GM18870 (cell line): ENCODE results near the gene PPP2R2D.
"Not testable (repeated sequence)": the region's sequence is repeated elsewhere in the genome, so short reads cannot be mapped to it uniquely, and the experiment has no call there.

Experiments used
- ATAC-seq: cut with Tn5 transposase; IDR thresholded peaks from one replicate; pipeline ENCODE4 v1.9.1; 2021; ENCODE audit warnings: moderate library complexity; ENCODE audit not compliant: unreplicated experiment

PPP2R2D gene

DNA sequence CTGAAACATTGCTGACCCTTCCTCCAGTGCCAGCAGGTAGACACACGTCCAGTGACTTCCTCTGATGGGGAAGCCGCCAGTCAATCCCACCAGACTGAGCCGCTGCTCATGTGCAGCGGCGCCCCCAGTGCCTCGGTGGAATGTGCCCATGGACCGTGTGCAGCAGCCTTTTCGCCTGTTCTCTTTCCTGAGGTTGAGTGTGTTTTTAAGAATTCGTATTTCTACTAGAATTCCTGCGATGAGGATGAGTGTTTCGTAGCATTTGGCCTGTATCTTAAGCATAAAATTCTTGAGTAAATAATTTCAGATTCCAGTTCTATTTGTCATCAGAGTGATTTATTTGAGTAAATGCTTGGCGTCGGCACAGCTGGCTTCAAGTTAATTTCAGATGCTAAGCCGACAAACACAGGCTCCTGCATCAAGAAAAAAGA is 45.5 kb downstream of the PPP2R2D start:
- ATAC-seq: no peak

DNA sequence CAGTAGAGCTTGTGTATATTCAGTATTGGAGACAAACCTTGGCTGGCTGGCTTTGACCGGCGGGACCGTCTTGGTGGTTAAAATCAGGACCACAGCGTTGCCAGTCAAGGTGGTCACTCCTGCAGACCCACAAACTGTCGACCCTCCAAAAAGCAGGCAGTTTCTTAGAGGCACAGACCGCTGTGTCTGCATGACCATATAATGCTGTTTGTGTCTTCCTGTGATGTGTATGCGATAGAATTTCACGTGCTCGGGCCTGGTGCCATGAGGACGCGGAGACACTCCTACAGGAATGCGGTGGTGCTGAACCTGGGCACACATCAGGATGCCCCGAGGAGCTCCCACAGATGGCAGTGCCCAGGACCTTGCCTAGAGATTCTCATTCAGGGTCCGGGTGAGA is 46.1 kb downstream of the PPP2R2D start:
- ATAC-seq: no peak

DNA sequence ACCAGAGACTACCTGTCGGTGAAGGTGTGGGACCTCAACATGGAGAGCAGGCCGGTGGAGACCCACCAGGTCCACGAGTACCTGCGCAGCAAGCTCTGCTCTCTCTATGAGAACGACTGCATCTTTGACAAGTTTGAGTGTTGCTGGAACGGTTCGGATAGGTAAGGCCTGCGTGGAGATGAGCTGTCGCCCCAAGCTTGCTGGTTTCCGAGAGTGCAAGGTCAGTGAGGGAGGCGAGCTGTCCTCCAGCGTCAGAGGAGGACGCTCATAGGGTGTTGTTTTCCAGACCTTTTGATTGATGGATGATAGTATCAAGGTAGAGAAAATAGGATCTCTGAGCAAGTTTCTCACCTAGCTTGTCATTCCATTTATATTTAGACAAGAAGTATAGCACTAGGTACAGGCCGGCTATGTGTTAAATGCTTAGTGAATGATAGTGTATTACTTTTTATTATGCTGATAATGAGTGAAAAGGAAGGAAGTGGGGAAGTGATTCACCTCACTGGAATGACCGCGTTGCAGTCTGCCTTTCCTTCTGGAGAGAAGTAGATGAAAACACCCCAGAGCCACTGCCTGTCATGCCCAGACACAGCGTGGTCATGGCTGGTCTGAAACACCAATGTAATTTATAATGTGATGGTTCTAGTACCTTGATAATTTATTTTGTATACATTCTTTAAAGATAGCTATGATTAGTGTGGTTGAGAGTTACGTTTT is 47.0 kb downstream of the PPP2R2D start:
- ATAC-seq: no peak

DNA sequence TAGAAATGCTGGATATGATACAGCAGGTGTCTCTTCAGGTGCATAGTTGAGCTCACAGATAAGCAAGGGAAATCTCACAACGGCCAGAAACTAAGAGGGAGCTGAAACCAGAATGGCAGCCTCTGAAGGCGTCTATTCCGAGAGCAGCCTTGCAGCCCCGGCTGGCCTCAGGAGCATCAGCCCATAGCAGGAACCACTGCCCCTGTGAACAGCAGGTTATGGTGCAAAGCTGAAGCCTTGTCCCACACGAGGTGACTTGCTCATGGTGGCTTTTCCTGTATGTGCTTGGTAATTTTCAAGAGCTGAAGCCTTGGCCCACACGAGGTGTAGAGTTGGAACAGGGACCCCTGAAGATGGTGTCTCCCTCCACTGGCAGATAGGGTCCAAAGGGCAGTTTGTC is 47.7 kb downstream of the PPP2R2D start:
- ATAC-seq: no peak

DNA sequence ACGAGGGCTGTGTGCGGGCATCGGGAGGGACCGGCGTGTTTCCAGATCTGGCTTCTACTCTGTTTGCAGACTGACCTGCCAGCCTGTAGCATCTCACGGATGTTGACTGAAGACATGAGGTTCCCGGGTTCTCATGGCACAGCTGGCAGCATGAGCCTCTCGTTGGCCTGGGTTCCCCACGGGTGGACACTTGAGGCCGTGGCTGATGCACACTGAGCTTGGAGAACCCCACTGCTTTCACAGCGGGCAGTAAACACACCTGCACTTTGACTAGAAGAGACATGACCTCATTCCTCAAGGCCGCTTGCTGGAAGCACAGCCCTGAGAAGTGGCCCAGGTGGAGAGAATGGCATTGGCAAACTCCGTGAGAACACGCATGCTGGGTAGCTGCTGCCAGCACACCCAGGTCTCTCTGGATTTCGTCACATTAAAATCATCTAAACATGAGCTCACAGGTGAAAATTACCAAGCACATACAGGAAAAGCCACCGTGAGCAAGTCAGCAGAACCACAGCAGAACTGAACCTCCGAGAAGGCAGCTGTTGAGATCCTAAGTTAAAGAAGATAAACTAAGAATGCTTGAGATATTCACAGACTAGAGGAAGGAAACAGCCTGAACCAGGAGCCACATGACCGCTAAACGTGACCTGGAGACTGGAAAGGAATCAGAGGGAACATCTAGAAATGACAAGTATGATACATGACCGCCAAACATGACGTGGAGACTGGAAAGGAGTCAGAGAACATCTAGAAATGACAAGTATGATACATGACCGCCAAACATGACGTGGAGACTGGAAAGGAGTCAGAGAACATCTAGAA is 48.4 kb downstream of the PPP2R2D start:
- ATAC-seq: no peak

DNA sequence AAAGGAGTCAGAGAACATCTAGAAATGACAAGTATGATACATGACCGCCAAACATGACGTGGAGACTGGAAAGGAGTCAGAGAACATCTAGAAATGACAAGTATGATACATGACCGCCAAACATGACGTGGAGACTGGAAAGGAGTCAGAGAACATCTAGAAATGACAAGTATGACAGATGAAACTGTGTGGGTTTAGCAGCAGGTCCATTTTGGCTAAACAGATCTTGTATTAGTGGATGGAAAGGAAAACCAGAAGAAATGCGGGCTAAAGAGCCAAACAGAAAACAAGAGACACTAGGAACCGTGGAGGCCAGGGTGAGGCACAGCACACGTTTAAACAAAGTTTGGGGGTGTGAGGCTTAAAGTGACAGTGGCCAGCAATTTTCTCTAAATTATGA is 49.1 kb downstream of the PPP2R2D start:
- ATAC-seq: not testable (repeated sequence)

DNA sequence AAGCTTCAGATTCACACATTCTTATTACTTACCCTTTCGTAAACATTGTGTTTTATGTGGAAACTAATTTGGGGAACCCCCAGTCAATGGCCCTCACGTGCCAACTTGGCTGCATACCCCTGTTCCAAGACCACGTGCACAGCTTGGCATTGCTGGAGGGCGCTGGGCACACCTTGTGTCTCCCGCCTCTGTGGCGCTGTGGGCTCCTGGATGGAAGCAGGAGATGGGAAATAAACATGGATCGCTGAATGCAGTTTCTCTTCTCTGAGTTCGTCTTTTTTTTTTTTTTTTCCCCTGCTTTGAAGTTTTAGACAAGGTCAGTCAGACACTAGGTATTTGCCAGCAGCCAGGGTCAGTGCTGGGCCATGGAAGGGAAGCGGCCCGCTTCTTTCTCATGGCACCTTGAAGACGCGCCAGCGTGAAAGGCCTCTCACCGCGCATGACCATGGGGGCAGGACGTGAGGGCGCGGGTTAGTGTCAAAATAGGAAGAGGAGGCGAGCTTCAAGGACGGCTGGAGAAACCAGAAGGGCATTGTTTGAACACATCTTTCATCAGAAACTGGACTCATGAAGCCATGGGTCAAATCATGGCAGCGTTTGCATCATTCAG is 53.7 kb downstream of the PPP2R2D start:
- no peak for ATAC-seq

DNA sequence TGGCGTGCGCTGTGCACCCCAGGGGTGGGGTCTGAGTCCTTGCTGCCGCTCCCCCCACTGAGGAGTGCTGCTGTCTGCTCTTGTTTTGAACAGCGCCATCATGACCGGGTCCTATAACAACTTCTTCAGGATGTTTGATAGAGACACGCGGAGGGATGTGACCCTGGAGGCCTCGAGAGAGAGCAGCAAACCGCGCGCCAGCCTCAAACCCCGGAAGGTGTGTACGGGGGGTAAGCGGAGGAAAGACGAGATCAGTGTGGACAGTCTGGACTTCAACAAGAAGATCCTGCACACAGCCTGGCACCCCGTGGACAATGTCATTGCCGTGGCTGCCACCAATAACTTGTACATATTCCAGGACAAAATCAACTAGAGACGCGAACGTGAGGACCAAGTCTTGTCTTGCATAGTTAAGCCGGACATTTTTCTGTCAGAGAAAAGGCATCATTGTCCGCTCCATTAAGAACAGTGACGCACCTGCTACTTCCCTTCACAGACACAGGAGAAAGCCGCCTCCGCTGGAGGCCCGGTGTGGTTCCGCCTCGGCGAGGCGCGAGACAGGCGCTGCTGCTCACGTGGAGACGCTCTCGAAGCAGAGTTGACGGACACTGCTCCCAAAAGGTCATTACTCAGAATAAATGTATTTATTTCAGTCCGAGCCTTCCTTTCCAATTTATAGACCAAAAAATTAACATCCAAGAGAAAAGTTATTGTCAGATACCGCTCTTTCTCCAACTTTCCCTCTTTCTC is 55.0 kb downstream of the PPP2R2D start:
- ATAC-seq: no peak

DNA sequence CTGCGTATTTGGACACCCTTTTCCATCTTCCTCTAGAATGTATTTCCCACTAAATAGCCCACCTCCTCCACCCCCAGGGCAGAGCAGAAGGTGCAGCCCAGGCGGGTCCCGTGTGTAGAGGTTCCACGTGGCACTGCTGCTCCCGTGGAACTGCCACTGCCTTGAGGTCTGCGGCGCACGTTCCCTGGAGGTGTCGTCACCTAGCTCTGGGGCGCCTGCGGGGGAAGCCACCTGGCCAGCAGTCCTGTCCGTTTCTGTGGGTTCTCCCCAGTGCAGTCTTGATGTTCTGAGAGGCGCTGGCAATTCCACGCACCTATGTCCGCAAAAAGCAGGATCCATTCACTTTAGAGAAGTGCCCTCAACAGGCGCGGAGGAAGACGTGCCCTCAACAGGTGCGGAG is 59.0 kb downstream of the PPP2R2D start:
- ATAC-seq: no peak

DNA sequence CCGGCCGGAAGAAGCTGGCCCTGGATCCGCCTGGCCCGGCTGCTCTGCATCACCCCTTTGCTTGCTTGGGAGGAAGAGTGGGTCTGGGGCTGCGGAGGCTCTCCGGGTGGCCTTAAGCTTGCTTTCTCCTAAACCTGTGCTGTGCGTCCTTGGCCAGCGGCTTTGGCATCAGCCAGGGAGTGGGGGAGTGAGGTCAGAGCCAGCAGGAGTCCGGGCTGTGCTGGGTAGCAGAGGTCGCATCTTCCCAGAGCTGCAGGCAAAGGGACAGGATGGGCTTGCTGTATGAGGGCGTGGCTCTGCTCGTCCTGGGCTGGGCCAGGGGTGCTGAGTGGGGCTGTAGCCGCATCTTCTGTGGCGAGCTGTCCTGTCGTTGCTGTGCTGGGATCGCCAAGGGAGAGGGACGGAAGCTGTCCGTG is 59.8 kb downstream of the PPP2R2D start:
- no peak for ATAC-seq

DNA sequence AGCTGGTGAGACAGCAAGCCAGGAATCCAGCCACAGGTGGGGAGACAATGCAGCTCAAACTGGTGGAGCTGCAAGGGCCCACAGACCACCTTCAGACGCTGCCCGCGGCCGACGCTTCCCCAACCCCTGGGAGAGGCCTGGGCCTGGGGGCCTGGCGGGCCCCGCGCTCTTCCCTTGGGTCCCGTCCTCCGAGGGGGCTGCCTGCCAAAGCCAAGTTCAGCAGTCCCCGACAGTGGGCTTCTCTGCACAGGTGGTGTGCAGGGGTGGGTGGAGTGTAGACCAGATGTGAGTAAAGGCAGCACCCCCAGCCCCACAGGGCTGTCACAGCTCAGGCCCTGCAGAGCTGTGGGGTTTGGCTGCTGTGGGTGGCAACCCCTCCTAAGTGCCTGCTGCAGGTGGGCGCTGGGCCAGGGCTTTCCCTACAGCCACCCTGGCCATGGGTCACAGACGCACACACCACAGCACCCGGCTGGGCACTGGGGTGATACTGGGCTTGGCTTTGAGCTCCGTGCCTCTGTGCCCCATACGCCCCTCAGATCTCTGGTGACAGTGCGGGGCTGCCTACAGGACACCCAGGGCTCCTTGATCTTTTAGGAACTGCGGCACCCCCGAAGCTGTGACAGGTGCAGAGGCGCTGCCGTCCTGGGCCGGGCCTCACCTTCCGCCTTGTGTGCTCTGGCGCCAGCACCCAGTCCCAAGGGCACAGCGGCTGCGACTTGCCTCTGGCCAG is 60.4 kb downstream of the PPP2R2D start:
- no peak for ATAC-seq

DNA sequence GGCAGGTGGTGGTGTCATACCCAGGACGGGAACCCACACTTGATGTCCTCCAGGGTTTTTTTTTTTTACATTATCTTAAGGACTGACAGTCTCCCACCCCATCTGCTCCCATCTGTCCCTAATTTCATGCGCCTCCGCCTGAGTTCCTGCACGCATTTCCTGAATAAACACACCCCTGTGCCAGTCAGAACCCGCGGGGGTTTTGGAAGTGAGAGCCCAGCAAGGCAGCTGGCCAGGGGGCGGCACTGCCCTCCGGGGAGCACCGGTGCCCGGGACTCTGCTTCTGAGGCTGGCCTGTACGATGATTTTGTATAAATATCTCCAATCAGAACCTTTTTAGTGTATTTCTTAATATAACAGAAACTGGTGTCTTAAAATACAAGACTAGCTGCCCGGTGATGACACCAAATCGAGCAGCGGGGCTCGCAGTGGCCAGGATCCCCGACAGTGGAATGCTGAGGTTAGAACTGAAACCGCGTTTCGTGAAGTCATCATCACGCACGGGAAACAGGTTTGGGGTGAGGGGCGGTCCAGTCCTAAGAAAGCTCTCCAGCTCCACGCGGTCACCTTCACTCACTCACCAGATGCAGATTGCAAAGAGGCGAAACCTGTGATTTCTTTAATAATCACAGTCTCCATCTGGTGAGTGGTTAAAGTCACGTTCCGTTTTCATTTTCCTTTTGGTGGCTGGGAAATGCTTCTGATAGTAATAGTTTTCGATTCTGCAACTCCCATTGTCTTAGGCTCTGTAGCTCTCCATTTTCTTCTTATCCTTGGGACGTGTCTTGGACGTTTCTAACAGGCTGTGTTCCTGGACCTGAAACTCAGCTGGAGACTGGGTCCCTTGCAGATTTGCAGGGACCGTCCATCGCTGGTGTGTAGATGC is 61.2 kb downstream of the PPP2R2D start:
- ATAC-seq: no peak

DNA sequence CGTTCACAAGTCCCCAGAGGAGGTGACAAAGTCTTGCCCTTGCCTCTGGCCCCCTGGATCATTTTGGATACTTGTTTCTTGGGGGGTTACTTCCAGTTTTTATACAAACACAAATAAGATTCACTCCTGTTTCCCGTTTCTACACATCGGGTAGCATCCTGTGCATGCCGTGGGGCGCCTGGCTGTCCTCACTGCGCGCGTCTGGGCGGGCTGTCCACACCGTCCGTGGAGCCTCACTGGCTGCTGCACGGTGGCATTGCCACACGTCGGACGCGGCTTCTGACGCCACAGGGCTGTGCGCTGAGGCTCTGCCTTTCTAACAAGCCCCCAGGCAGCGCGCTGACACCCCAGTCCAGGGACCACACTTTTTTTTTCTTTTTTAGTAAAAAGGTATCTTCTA is 62.5 kb downstream of the PPP2R2D start:
- no peak for ATAC-seq

DNA sequence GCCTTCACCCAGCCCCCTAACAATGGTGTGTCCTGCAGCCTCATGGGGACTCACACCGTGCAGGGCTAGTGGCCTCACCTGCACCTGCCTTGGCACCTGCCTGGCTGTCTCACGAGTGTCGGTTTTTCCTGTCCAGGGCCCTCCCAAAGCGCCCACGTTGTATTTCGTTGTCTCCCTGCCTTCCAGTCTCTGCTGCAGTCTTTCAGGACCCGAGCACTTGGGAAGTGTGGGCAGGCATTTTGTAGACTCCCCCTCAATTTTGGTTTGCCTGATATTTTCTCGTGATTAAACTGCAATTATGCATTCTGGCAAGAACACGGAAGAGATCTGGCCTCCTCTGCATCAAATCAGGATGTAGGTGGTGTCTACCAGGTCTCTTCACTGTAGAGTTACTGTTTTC is 63.0 kb downstream of the PPP2R2D start:
- no peak for ATAC-seq

DNA sequence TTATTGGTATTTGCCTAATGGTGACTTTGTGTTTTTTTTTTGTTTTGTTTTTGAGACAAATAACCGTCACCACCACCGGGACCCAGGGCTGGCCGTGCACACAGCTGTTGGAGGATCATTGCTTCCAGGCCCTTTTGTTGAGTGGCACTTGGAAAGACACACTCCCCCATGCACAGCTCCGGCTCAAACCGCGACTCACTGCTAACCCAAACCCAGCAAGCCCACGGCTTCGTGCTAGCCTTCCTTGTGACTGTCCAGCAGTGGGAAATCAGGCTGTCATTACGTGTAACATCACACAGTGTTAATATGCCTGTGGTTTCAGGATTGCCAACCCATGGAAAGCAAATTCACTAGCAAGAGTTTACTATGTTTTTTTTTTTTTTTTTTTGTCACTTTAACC is 63.5 kb downstream of the PPP2R2D start:
- no peak for ATAC-seq

DNA sequence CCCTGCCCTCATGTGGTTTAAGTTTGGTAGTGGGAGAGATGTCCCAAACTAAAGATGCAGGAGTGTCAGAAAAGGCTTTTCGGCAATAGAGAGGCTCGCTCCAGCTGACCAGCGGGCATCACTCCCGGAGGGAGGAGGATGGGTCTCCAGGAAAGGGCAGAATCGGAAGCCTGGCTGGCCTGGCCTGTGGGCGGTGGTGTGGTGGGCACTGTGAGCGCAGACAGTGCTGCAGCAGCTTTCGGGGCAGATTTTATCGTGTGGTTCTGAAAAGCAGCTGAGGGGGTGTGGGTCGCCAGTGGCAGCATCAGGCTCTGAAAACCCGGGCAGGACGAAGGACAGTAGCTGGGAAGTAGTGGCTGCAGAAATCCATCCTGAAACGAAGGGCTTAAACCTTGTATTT is 68.1 kb downstream of the PPP2R2D start:
- no peak for ATAC-seq

DNA sequence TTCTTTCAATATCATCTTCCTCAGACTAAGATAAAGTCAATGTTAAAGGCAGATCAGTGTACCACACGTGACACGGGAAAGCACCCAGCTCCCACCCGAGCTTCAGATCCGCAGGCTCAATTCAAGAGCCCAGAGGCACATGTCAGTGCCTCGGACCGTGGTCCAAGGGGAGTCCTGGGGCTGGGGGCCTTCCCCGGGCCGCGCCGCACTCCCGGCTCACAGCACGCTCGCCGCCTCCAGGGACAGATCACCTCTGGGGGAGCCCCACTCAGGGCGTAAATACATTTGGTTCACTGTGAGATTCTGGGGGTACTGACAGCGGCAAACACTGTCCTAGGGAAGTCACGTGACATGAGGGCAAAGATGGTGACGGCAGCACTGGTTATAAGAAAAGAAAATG is 70.1 kb downstream of the PPP2R2D start:
- ATAC-seq: no peak

DNA sequence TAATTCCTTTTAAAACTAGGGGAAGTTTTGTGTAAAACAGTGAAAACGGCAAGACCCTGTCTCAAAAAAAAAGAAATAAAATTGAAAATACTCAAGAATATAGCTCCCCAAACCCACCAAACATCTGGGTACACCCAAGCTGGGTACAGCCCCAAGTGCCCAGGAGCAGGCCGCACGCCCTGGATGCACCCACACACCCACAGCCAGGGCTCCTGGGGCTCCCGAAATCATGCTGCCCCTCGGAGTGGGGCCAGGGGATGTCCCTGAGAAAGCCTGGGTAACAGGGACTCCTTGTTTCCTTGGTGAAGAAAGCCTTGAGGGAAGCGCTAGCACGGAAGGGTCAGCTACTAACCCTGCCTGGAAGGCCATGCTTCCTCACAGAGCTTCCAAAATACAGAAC is 70.8 kb downstream of the PPP2R2D start:
- ATAC-seq: no peak

DNA sequence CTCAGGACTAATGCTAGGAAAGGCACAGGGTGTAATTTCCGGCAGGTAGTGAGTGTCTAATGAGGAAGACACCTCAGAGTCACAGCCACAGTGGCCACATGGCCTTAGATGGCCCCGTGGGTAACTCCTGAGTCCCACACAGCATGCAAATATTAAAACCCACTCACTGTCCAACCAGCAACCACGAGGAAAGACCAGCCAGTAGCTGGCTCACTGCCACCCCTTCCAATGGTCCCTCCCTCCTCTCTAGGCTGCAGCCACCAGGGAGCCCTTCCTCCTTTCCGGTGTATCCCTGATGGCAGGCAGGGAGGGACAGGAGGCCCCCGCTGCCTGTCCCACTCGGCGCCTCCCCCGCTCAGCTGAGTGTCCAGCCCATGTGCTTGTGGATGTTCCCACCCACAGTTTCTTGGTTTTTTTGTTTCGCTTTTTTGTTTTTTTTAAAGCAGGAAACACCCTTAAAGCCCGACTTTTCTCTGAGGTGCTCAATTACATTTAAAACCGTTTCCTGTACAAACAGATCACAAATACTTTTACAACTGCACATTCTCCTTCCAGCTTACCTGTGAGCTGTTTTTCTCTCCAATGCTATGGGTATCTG is 71.8 kb downstream of the PPP2R2D start:
- no peak for ATAC-seq
